Erythroblast (primary cell): ENCODE data around the gene MKLN1.

Source experiments
- DNase-seq, 2 experiments: peaks; one replicate each; lab custom pipeline; 2025; lab: John Stamatoyannopoulos, UW
- GATA1 ChIP-seq: IDR thresholded peaks from 2 replicates; pipeline ENCODE4 v1.6.1; 2011; ENCODE audit warnings: low read depth, mild to moderate bottlenecking, control low read depth, low read length, moderate library complexity
- POLR2A ChIP-seq: IDR thresholded peaks from 2 replicates; pipeline ENCODE4 v1.6.1; 2011; ENCODE audit warnings: mild to moderate bottlenecking, low read length

MKLN1 gene

GRCh38 chr7:131327626-131328376, at the start of gene MKLN1:
Gene MKLN1, plus strand, starts transcription at chr7:131327876. Its CDS starts 24 bp downstream, at chr7:131327900.
- DNase-seq: peak; percentile 94 to 97
- peak; percentile 89 for TF ChIP-seq POLR2A
- TF ChIP-seq GATA1: no peak

GRCh38 chr7:131279044-131279443, 48.6 kb upstream of the MKLN1 start:
- TF ChIP-seq GATA1 (no peak), POLR2A (no peak)
- no peak for DNase-seq

GRCh38 chr7:131281266-131282048, 46.2 kb upstream of the MKLN1 start:
- no peak for DNase-seq
- TF ChIP-seq POLR2A: no peak
- TF ChIP-seq GATA1: no peak

- no peak for TF ChIP-seq POLR2A
- TF ChIP-seq GATA1: no peak
- DNase-seq: no peak
Measured at GRCh38 chr7:131284702-131285419, 42.8 kb upstream of the MKLN1 start.

GRCh38 chr7:131285556-131285955, 42.1 kb upstream of the MKLN1 start:
- no peak for DNase-seq
- TF ChIP-seq POLR2A (no peak), GATA1 (no peak)

- TF ChIP-seq GATA1 (no peak), POLR2A (no peak)
- peak; percentile 72 to 83 for DNase-seq
Measured at GRCh38 chr7:131288450-131288849, 39.2 kb upstream of the MKLN1 start.

- DNase-seq: no peak
- TF ChIP-seq POLR2A: no peak
- TF ChIP-seq GATA1: no peak
Measured at GRCh38 chr7:131289051-131289450, 38.6 kb upstream of the MKLN1 start.

GRCh38 chr7:131292141-131292905, 35.4 kb upstream of the MKLN1 start:
- no peak for TF ChIP-seq GATA1
- no peak for TF ChIP-seq POLR2A
- no peak for DNase-seq

- DNase-seq: no peak
- TF ChIP-seq POLR2A (no peak), GATA1 (no peak)
Measured at GRCh38 chr7:131293018-131293417, 34.7 kb upstream of the MKLN1 start.

- peak in 1 of 2 experiments; percentile 15 for DNase-seq
- no peak for TF ChIP-seq POLR2A
- TF ChIP-seq GATA1: no peak
Measured at GRCh38 chr7:131294553-131294952, 33.1 kb upstream of the MKLN1 start.

GRCh38 chr7:131298608-131298992, 29.1 kb upstream of the MKLN1 start:
- TF ChIP-seq GATA1 (no peak), POLR2A (no peak)
- DNase-seq: no peak

GRCh38 chr7:131299074-131299473, 28.6 kb upstream of the MKLN1 start:
- TF ChIP-seq GATA1 (no peak), POLR2A (no peak)
- DNase-seq: no peak

- TF ChIP-seq GATA1: no peak
- TF ChIP-seq POLR2A: no peak
- DNase-seq: no peak
Measured at GRCh38 chr7:131300078-131300477, 27.6 kb upstream of the MKLN1 start.
